CD4-positive, alpha-beta T cell treated with Interleukin-17A for 1 hour (primary cell): ENCODE data around the gene RAPGEF1.
"Not testable (repeated sequence)": the region's sequence is repeated elsewhere in the genome, so short reads cannot be mapped to it uniquely, and the experiment has no call there.

ENCODE experiments used
- DNase-seq: peaks from one replicate; pipeline ENCODE4 v3.0.0-alpha.2; 2020

The RAPGEF1 gene

DNA sequence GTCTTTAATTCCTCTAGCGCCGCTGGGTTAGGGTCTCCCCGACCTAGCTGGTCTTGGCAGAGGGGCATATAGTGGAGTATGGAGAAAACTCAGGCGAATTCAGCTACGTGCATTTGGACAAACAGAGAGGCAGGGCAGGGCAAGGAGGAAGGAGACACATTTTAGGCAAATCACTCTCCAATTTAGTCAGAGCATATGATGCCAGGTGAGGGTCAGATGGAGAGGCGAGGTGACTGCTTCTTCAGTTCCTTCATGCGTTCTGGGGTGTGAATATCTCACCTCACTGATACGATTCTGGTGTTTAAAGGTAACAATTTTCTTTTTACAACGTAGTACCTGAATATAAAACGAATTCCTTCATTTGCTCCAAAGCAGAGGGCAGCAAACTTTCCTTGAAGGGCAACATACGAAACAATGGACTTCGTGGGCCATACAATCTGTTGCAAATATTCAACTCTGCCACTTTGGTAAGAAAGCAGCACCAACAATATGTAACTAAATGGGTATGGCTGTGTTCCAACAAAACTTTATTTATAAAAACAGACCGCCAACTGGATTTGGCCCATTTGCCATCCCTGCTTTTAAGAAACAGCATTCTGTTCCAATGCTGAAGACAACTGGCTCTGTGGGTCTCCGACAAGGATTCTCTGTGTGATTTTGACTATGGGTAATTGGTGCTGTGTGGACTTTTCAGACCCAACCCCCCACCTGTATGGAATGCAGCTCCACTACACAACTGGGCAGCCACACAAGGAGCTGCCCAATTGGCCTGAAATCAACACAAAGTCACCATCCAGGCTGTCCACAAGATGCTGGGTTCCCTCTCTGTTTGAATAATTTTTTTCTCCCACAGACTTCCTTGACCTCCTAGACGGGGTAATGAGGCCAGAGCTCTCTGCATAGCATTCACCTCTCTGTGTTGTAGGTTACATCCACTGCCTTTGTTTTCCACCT lies 53.8 kb downstream of the RAPGEF1 start:
- DNase-seq: no peak

DNA sequence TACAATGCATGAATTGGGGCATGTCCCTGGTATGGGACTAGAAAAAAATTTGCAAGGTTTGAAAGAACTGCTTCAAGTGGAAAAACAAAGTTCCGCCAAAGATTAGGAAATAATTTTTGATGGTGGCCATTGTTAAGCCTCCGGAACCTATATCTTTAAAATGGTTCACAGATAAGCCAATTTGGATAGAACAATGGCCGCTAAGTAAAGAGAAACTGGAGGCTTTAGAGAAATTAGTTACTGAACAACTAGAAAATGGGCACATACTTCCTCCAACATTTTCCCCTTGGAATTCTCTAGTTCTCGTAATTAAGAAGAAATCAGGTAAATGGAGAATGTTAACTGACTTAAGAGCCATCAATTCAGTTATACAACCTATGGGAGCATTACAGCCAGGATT lies 56.8 kb downstream of the RAPGEF1 start:
- DNase-seq: not testable (repeated sequence)

DNA sequence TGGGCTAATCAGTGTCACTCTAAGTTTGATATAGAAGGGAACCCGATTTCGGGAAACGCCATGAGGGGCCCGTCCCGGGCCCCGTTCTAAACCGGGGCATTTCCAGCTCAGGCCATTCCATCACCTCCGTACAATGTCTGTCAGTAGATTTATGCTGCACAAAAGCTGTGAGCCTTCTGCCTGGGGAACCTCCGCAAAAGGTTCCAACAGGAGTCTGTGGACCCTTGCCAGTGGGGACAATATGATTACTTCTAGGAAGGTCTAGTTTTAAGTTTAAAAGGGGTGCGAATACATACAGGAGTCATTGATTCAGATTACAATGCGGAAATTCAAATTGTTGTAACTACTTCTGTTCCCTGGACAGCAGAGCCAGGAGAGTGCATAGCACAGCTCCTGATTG lies 57.6 kb downstream of the RAPGEF1 start:
- no peak for DNase-seq

DNA sequence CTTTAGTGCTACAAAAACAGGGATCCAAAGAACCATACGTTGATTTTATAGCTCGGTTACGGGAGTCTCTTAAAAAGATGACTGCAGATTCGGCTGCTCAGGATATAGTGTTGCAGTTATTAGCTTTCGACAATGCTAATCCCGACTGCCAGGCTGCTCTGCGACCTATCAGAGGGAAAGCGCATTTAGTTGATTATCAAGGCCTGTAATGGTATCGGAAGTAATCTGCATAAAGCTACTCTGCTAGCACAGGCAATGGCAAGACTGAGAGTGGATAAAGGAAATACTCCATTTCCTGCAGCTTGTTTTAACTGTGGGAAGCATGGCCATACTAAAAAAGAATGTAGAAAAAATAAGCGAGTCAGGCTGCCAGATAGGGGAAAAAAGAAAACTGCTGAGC lies 58.0 kb downstream of the RAPGEF1 start:
- DNase-seq: not testable (repeated sequence)

DNA sequence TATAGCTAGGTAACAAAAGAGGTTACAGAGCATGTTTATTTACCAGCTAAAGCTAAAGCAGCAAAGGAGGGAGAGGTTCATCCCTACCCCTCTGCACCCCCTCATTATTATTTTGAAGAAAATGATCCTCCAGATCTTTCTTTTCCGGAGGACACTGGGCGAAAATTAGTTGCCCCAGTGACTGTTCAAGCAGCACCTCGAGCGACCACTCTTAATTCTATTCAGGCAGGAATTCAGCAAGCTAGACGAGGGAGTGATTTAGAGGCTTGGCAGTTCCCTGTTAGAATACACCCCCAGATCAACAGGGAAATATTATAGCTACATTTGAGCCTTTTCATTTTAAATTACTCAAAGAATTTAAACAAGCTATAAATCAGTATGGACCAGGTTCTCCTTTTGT lies 58.8 kb downstream of the RAPGEF1 start:
- not testable (repeated sequence) for DNase-seq

DNA sequence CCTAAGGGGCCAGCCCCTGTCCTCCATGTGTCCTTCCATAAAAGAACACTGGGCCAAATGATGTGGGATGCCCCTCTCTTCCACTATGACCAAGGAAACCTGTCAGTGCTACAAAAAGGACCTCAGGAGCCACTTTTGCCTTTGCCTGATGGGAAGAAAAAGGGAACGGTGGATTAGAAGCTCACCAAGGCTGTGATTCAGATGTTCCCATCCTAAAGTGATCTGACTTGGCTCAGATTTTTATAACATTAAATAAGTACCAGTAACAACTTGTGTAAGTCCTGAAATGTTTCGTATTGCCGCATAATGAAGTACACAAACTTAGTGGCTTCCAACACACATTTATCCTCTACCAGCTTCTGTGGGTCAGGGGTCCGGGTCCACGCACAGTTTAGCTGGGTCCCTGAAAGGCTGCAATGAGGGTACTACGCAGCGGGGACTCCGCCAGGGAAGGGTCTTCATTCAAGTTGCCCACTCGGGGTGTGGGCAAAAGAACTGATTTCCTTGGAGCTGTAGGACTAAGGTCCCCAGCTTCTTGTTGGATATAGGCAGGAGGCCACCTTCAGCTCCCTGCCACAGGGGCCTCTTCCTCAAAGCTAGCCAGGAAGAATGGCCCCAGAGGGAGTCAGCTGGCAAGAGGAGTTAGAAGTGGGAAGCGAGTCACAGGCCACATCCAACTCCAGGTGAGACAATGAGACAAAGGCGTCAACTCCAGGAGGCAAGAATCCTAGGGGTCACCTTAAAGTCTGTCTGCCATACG lies 60.4 kb downstream of the RAPGEF1 start:
- no peak for DNase-seq

DNA sequence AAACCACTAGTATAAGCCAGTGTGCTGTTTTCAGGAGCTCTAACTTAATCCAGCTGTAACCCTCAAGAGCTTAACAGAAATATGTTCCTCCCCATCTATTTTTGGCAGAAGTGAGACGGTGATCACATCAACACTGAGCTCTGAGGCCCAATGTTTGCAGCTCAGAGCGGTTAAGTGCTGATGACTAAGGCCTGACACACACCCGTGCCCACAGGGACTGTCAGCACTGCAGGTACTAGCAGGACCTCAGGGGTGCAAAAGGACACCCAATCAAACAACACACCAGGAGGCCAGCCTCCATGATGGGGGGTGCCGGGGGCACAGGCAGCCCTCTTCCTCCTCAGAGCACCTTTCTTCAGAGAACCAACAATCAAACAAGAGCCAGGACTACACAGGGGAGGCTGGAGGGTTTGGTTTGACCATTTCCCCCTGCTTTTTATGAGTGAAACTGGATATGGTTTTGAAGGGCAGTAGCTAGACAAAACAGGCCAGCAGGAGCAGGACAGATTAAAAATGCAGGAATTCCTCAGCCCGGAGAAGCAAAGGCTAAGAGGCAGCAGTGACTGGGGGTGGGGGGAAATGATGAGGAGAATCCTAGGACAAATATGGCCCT lies 61.3 kb downstream of the RAPGEF1 start:
- peak; percentile 85 for DNase-seq

DNA sequence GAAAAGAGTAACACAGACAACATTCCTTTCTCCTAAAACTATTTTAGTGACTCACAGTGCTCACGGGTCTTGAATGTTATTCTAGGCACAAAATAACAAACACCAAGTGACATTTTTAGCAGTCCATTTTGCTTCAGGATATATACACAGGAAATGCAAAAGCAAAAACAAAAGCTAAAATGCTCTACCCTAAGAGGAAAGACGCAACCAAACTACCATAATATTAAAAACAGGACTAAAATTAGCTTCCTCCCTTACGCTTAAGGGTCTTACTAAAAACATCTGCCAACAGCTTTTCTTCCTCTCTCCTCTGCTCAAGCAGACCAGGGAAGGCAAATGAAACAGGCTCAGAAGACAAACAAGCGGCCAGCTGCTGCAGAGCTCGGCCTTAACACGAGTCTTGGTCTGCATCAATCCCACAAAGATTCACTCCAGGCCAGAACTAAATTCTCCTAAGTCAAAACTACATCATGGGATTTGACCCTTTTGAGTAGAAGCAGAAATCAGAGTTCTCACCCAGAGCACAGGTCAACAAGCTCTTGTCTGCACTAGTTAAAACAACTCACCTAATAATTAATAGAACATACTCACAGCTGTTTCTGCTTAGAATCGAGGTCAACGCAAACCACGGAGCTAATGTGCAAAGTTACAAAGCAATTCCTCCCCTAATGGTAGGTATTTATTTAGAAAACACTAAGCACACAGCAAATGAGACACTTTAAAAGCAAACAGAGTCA lies 62.3 kb downstream of the RAPGEF1 start:
- DNase-seq: peak; percentile 49

DNA sequence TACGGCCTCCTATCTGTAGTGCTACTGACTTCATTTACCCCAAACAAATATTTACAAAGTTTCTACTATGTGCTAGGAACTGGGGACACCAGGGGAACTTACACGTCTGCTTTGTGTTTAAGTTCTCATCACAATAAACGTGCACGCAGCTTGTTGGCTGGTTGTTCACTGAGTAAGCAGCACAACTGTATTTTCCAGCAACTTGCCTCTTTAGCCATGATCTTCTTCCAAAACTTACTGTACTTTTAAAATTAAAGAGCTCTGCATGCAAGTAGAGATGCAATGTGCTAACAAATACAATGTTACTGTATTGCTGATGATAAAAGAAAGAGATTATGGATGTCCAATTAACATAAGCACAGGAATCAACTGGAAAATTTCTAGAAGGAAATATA lies 62.8 kb downstream of the RAPGEF1 start:
- DNase-seq: no peak

DNA sequence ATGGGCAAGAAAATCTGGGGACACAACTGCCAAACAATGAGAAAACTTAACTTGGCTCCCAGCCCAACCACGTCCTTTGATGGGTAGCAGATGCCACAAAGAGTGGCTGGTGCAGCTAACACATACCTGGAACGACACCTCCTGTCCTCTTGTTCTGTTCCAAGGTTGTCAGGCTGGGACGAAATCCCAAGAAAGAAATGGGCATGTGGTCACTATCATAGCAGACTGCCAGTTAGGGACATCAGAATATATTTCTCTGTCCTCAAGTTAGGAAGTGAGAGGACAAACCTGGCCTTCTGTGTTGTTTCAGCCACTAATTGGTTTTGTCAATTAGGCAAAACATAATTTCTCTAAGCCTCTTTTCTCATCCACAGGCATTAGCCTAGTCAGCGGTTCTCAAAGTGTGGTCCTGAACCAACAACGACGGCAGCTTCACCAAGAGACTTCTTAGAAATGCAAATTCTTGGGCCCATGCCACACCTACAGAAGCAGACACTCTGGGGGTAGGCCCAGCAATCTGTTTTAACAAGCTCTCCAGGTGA lies 63.4 kb downstream of the RAPGEF1 start:
- DNase-seq: peak; percentile 68

DNA sequence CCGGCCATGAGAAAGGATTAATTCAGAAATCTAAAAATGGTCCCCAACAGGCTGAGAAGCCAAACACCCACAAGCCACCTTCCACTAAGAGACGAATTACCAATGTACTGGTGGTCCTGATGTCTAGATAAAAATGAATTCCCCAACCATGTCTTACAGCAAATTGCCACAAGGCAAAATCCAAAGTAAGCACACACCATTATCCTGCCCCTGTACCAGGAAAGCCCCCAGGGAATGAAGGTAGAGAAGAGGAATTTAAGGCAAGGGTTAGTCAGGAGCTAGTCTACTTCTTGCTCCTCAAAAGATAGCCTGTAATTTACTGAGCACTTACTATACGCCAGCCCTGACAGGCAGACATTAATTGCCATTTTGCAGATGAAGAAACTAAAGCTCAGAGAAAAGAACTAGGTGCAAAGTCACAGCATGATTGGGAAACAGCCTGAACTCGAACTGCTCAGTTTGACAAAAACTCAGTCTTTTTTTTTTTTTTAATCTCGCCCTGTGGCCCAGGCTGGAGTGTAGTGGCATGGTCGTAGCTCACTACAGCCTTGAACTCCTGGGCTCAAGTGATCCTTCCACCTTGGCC lies 64.3 kb downstream of the RAPGEF1 start:
- DNase-seq: no peak

DNA sequence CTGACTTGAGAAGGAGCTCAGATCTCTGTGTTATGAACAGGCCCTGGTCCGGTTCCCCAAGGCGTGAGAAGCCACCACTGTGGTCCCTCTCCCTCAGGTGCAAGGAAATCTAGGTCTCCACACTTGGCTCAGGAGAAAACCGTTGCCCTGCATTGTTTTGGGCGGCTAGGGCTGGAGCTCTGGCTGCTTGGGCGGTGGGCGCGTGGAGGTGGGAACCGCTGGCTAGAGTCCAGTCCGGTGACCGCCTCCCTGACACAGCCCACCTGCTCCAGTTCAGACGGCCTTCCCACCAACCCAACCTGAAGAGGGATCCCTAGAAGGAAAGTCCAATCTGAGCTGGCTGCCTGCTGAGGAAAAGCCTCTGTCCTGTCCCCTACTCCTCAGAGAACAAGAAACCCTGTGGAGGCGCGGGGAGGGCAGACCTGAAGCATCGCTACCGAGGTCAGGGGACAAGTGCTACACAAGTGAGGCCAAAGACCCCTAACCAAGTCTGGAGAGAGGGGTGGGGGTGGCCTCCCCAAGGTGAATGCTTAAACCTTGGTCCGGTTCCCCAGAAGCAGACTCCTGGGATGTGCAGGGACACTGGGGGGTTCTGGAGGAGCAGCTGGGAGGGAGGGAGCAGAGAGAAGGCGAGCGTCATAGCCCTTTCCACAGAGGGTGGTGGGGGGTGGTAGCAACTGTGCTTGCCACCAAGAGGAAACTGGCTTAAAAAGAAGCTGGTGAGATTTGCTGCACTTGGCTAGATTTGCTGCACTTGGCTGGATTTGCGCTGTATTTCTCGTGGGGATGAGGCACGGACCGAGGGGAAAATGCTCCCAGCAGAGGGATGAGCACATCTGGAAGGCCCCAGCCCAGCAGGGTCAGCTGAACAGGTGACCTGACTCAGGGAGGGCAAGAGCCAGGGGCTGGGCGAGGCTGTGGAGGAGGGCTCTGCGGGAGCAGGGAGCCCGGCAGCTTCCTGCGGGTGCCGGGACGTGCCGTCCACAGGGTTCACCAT lies 65.2 kb downstream of the RAPGEF1 start:
- peak; percentile 28 for DNase-seq

DNA sequence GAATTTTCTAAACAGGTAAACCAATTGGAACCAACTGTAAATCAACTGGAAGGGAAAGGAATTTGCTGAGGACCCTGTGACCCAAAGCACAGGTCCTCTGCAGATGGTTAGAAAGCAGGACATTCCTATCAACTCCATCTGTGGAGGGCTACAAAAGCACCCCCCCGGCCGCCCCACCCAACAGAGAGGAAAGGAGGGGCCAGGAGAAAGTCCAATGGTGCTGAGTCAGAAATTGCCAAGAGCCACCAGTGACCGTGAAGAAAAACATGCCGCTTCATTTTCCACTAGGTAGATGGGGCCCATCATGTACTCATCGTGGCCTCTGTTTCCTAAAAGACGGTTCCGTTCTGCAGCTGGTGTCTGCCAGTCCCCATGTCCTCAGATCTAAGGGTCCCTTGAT lies 66.3 kb downstream of the RAPGEF1 start:
- no peak for DNase-seq

DNA sequence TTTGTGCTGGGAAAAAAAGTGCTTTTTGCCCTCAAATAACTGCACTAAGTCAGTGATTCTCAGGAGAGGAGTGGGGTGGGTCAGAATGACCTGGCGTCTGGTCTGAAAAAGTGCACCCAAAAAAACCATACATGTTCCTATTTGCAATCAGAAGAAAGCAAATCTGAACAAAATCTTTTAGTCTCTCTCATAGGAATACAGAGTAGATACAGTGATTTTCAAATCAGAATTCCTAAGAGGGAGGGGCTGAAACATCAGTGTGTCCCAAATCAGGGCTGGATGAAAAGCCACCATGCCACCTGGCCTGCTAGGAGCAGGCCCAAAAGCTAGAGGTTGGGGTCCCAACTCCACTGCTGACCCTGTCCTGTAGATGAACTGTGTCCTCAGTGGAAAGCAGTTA lies 66.8 kb downstream of the RAPGEF1 start:
- no peak for DNase-seq

DNA sequence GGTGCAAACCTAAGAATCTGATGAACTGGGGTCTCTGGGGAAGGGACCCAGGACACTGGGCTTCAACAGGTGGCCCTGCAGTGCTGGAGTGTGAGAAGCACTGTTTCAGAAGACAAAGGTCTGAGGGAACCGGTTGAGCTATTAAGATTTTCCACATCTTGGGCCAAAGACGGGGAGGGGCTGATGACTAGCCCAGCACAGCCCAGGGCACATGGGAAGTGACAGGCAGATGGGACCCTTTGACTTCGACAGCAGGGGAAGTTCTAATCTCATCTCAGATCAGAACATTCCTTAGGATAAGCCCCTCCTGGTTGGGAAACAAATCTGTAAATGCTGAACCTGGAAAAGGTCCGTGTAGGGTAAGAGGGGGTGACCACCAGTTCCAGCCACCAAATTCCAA lies 67.4 kb downstream of the RAPGEF1 start:
- DNase-seq: no peak

DNA sequence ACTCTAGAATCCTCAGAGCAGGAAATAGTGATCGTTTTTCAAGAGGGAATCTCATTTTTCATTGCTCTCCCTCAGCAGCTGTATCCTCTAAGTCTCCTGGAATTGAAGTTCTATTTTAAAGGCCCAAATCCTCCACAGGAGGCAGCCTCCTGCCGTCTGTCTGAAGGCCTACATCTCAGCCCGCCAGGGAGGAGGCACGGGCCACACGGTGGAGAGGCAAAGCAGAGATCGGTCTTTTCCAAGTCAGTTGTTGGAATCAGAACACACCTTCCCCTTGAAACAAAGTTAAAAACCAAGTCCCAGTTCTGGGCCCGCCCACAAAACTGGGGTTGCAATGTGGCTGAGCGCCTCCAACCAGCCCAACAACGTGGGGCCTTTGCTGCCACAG lies 68.7 kb downstream of the RAPGEF1 start:
- peak; percentile 22 for DNase-seq

DNA sequence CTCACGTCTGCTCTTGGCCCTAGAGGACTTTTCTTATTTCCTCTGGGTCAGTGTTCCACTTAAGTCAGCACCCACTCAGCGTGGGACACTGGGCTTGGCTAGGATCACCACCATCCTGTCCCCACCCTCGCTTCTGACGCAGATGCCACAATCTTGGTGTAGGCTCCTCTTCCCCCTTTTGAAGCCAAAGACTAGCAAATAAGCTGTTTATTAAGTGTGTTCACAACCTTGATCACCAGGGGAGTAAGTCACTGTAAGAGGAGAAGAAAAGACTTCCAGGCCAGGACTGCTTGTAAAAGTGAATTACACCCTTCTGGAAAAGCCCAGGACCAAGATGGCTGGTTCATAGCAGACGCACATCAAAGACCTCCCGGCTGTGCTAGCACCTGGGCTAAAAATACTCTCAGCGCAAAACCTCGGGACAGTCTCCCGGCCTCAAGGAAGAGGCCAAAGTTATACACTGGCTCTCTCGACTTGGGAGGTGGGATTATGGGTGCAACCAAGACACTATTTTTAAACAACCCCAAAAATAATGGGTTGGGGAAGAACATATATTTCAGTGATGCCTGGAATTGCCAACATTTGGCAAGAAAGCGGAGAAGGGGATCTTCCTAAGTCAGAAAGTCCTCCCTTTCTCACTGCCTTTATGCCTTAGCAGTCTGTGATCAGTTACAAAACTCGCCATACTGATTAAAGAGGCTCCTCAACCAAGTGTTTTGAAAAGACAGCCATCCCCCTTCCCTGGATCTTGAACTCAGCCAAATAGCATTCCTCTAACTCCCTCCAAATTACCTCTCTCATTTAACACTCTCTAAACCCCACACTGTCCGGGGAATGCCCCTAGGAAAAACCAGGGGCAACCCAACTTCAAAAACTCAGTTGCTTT lies 69.4 kb downstream of the RAPGEF1 start:
- DNase-seq: peak; percentile 72

DNA sequence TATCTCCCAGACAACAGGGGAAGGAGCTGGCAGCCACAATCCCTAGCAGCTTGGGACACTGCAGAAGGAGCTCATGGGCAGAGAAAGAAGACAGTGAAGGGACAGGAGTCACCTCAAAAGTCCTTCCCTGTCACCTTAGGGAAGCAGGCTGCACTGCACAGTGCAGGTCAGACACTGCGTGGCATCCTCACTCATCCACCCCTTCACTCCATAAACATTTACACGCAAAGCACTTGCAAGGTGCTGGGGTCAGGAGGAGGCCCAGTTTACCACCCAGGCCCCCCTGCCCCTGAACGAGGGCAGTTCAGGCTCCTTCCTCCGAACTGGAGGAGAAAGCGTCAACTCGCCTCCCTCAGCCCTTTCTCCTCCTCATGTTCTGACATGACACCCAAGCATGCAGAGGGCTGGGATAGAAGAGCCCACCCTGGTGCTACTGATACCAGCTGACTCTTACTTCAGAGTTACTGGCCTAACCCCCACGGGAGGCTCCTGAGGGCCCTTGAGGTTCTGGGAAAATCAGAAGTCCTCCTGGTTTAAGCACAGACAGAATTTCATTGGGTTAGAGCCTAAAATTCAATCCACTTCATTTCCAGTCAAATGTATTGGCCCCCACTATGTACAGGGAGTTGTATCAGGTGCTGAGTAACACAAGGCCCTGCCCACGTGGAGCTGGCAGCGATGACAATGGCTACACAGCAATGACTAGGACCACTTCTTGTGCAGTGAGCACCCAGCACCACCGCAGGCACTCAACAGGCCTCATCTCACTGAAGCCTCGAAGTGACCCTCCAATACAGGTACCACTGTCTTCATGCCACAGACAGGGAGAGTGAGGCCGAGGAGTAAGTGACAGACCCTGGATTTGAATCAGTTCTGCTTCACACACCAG lies 70.4 kb downstream of the RAPGEF1 start:
- peak; percentile 29 for DNase-seq
